ENCODE measurements around the gene TIMM44.

TIMM44 gene

DNA sequence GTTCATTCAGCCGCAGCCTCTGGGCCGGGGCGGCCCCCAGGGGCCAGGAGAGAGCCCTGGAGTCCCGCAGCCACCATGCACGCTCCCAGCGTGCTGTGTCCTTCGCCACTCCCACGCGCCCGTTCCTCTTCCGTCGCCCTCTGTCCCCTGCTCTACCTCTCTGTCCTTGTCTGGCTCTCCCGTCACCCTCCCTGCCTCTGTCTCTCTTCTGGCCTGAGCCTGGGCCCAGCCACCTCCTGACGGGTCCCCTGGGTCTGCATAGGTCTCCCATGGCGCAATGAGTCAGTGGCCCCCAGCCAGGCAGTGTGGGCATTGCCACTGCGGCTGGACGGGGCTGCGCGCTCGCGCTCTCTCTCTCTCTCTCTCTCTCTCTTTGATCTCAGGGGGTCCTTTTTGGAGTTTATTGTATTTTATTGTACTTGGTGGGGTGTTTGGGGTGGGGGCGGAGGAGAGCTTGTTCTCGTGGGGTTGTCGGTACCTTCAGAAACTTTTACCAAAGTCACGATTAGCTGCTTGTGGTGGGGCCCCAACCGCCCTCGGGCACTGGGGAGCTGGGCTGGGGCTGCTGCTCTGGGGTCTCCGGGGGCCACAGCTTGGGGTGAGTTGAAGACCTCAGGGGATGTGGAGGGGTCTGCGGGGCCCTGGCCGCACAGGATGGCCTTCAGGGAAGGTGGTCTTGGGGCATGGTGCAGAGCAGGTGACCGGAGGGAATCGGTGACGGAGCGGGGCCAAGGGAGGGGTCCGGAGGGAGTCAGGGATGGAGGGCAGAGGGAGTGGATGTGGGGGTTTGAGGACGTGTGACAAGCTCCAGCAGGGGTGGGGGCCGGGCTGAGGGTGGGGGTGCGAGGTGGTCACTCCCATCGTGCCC lies 30.5 kb downstream of the TIMM44 start:
- Histone ChIP-seq H3K4me3 (no peak overlapping the region), H3K27ac (no peak overlapping the region)
- DNase-seq (ENCODE audit: low spot score): no peak
- TF ChIP-seq, protein P1, sequence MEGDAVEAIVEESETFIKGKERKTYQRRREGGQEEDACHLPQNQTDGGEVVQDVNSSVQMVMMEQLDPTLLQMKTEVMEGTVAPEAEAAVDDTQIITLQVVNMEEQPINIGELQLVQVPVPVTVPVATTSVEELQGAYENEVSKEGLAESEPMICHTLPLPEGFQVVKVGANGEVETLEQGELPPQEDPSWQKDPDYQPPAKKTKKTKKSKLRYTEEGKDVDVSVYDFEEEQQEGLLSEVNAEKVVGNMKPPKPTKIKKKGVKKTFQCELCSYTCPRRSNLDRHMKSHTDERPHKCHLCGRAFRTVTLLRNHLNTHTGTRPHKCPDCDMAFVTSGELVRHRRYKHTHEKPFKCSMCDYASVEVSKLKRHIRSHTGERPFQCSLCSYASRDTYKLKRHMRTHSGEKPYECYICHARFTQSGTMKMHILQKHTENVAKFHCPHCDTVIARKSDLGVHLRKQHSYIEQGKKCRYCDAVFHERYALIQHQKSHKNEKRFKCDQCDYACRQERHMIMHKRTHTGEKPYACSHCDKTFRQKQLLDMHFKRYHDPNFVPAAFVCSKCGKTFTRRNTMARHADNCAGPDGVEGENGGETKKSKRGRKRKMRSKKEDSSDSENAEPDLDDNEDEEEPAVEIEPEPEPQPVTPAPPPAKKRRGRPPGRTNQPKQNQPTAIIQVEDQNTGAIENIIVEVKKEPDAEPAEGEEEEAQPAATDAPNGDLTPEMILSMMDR (IDR thresholded peaks at IDR 0.05): no peak

DNA sequence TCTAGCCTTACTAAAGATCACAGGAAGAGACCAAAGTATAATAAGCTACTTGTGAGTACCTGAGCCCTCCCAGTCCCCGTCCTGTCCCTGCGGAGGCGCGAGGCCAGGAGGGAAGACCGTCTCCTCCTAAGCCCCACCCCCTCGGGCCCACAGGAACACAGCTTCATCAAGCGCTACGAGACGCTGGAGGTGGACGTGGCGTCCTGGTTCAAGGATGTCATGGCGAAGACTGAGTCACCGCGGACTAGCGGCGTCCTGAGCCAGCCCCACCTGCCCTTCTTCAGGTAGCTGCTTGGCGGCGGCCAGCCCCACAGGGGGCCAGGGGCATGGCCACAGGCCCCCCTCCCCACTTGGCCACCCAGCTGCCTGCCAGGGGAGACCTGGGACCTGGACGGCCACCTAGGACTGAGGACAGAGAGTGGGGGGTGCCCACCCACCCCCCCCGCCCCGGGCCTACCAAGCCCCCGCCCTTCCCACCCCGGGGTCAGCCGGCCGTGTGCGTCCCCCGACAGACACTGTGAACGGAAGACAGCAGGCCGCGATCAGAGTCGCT lies 31.2 kb downstream of the TIMM44 start:
- no peak overlapping the region for H3K4me3 ChIP-seq
- no peak overlapping the region for H3K27ac ChIP-seq
- TF ChIP-seq, protein P1 (IDR thresholded peaks at IDR 0.05): no peak
- no peak for DNase-seq (ENCODE audit: low spot score)

DNA sequence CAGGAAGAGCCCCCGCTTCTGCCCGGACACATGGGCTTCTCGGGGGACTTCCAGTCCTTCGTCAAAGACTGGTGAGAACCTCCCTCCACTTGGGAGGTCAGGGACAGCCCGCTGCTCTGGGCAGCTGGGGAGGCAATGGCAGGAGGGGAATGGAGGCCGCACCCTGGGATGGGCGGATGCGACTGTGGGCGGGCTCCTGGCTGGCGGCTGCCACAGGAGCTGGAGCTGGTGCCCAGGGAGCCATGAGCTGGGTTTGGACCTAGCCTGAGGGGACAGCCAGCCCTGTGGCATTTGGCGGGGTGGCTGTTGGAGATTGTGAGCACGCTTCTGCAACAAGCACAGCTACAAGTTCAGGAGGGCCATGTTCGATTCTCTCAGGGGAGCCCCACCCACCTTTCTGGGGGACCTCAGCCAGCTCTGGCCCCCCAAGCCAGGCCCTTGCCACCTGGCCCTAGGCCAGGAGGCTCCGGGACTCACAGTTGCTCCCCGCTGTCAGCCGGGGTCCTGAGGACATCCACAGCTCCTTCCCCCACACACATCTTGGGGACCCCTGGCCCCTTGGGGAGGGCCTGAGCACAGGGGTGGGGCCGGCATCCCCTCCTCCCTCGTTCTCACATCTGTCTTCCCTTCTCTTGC lies 31.8 kb downstream of the TIMM44 start:
- DNase-seq (ENCODE audit: low spot score): no peak
- Histone ChIP-seq H3K27ac (no peak overlapping the region), H3K4me3 (no peak overlapping the region)
- TF ChIP-seq, protein P1 (IDR thresholded peaks at IDR 0.05): no peak

DNA sequence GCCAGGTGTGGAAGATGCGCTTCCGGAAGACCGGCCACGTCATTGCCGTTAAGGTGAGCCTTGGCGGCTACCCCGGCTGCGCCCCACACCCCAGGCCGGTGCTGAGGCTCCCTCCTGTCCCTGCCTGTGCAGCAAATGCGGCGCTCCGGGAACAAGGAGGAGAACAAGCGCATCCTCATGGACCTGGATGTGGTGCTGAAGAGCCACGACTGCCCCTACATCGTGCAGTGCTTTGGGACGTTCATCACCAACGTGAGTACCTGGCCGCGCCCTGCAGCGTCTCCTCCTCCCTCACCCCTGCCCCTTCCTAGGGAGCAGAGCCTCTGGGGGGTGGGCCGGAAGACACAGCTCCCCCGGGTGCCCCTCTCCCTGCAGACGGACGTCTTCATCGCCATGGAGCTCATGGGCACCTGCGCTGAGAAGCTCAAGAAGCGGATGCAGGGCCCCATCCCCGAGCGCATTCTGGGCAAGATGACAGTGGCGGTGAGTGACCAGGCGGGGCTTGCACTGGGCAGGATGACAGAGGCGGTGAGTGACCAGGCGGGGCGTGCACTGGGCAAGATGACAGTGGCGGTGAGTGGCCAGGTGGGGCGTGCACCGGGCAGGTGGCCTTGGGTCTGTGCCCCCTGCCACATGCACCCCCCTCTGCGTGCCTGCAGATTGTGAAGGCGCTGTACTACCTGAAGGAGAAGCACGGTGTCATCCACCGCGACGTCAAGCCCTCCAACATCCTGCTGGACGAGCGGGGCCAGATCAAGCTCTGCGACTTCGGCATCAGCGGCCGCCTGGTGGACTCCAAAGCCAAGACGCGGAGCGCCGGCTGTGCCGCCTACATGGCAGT lies 32.9 kb downstream of the TIMM44 start:
- TF ChIP-seq, protein P1 (IDR thresholded peaks at IDR 0.05): no peak
- Histone ChIP-seq H3K27ac (no peak overlapping the region), H3K4me3 (no peak overlapping the region)
- no peak for DNase-seq (ENCODE audit: low spot score)

DNA sequence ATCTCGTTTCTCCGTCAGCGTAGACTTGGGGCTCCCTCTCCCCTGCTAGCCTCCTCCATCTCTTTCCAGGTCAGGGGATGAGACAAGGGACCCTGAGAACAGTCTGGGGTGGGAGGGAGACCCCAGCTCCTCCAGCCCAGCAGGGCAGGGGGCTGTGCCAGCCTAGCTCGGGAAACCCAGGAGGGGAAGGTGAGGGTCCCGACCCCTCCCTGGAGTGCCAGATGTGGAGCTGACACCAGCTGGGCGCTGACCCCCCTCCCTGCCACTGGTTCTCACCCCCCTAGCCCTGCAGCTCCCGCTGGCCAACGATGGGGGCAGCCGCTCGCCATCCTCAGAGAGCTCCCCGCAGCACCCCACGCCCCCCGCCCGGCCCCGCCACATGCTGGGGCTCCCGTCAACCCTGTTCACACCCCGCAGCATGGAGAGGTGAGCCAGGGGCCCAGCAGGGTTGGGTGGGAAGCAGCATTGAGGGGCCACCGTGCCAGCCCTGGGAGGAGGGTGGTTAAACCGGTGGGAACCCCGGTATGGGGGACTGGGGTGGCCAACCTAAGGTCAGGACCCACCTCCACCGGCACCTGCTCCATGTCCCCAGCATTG lies 33.9 kb downstream of the TIMM44 start:
- DNase-seq (ENCODE audit: low spot score): no peak
- Histone ChIP-seq H3K27ac (no peak overlapping the region), H3K4me3 (no peak overlapping the region)
- TF ChIP-seq, protein P1 (IDR thresholded peaks at IDR 0.05): no peak

DNA sequence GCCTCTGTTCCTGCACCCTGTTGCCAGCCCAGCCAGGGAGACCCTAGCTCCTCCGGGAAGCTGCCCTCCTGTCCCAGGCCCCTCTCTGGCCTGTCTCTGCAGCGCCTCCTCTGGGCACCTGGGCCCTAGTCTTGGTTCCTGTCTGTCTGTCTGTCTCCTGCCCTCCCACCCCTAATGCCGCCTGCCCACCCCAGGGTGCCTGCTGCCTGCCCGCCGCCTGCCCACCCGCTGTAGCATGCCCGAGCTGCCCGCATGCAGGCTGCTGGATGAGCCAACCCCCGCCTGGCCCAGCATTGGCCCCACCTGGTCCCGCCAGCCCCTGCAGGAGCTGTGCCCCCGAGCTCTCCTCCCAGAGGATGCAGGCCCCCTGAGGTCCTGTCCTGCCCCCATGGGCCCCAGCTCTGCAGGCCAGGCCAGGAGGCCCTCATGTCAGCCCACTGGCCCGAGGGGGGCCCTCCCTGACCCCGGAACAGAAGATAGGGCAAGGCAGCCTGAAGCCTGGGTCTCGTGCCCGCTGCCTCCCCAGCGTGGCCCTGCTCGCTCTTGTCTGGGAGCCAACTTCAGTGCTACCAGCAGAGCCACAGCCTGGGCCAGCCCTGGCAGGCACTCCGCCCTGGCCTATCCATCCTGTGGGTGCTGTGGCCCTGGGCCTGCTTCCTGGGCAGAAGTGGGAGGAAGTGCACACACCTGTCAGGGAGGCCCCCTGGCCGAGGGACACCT lies 34.6 kb downstream of the TIMM44 start:
- H3K27ac ChIP-seq: no peak overlapping the region
- TF ChIP-seq, protein P1 (IDR thresholded peaks at IDR 0.05): no peak
- H3K4me3 ChIP-seq: no peak overlapping the region
- no peak for DNase-seq (ENCODE audit: low spot score)

Data from coronary artery (tissue), 2 donors.